Measurements from ENCODE around the gene CMSS1. TPM values are rescaled to one million over a fixed set of nuclear protein-coding genes. Genes with fewer than 3 reads are reported as not detected.

CMSS1 gene
- polyA plus RNA-seq, 1 of the 3 experiments (the other 2 are of a cell fraction): 9.1 TPM

DNA sequence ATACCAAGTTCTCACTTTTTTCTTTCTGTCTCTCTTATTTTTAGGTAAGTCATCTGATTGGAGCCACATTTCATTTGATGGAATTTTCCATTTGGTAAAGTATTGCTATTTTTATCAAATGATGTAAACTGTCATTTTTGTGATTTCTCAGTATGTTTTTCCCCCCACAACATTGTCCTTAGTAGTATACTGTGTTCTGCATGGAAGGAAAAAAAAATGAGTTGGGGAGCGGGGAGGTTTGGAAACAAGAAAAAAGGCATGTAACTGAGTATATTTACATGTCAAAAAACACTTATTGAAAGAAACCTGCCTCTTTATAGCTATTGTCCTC lies 192.4 kb downstream of the CMSS1 start:
- H3K27ac ChIP-seq (ENCODE audit: low read depth in 2 of 2, low read length in 1 of 2): no peak overlapping the region
- no peak overlapping the region for H3K4me3 ChIP-seq (ENCODE audit: low read depth in 2 of 2, low read length in 1 of 2)
- ChIA-PET CTCF (interaction anchor here (1.0 to 1.5 kb wide), 2 partner anchors 11 to 178 kb away, joined by 3 to 4 read pairs; no protein-coding TSS in a partner anchor), POLR2A (no interaction called here)
- H4K20me1 ChIP-seq (ENCODE audit: insufficient read depth): no peaks in the 10 kb centered on the region
- 100% methylated on average over 1 of the region's 1 CpG for WGBS (ENCODE audit: low lambda C conversion rate)
- H3F3A ChIP-seq (replicated peaks; ENCODE audit: insufficient read depth): peaks cover 8% of the 10 kb centered on the region
- peaks cover 7 to 29% of the 10 kb centered on the region in 2 experiments; a peak in 3 of 4 replicates for H3K4me1 ChIP-seq (ENCODE audit: control insufficient read depth in 1 of 2, insufficient read depth in 2 of 2, low read depth in 1 of 2, low read length in 1 of 2)
- H3K4me2 ChIP-seq: no peak overlapping the region
- TF ChIP-seq YY1 (IDR thresholded peaks at IDR 0.05; ENCODE audit: low read depth) (no peak), SMC3 (IDR thresholded peaks at IDR 0.05; ENCODE audit: low read depth, low read length) (no peak), USF2 (IDR thresholded peaks at IDR 0.05; ENCODE audit: borderline replicate concordance, low read depth, low read length) (no peak), TAF1 (IDR thresholded peaks at IDR 0.05; ENCODE audit: borderline replicate concordance, low read depth, low read length) (no peak), EZH2phosphoT487 (IDR thresholded peaks at IDR 0.05; ENCODE audit: borderline replicate concordance, low read depth) (no peak), JUND (IDR thresholded peaks at IDR 0.05) (no peak)
- TF ChIP-seq, protein P1, sequence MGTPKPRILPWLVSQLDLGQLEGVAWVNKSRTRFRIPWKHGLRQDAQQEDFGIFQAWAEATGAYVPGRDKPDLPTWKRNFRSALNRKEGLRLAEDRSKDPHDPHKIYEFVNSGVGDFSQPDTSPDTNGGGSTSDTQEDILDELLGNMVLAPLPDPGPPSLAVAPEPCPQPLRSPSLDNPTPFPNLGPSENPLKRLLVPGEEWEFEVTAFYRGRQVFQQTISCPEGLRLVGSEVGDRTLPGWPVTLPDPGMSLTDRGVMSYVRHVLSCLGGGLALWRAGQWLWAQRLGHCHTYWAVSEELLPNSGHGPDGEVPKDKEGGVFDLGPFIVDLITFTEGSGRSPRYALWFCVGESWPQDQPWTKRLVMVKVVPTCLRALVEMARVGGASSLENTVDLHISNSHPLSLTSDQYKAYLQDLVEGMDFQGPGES (IDR thresholded peaks at IDR 0.05; ENCODE audit: low read depth, low read length): no peak
- TF ChIP-seq, protein P2, sequence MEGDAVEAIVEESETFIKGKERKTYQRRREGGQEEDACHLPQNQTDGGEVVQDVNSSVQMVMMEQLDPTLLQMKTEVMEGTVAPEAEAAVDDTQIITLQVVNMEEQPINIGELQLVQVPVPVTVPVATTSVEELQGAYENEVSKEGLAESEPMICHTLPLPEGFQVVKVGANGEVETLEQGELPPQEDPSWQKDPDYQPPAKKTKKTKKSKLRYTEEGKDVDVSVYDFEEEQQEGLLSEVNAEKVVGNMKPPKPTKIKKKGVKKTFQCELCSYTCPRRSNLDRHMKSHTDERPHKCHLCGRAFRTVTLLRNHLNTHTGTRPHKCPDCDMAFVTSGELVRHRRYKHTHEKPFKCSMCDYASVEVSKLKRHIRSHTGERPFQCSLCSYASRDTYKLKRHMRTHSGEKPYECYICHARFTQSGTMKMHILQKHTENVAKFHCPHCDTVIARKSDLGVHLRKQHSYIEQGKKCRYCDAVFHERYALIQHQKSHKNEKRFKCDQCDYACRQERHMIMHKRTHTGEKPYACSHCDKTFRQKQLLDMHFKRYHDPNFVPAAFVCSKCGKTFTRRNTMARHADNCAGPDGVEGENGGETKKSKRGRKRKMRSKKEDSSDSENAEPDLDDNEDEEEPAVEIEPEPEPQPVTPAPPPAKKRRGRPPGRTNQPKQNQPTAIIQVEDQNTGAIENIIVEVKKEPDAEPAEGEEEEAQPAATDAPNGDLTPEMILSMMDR (IDR thresholded peaks at IDR 0.05): no peak
- H3K36me3 ChIP-seq (replicated peaks in 1 of 2; ENCODE audit: control insufficient read depth in 1 of 2, insufficient read depth in 2 of 2, low read length in 1 of 2): peaks cover 0 to 2% of the 10 kb centered on the region in 2 experiments
- no peak overlapping the region for H2AFZ ChIP-seq (ENCODE audit: low read depth)
- DNase-seq: no peak
- no peaks in the 10 kb centered on the region for H3K79me2 ChIP-seq (ENCODE audit: insufficient read depth)
- no peak overlapping the region for H3K9ac ChIP-seq
- H3K9me3 ChIP-seq: peaks cover 3% of the 10 kb centered on the region
- H3K27me3 ChIP-seq (ENCODE audit: insufficient read depth): no peaks in the 10 kb centered on the region
- no peaks in the 10 kb centered on the region for H3K9me2 ChIP-seq

- H3K79me2 ChIP-seq (ENCODE audit: insufficient read depth): no peaks in the 10 kb centered on the region
- peaks cover 0 to 4% of the 10 kb centered on the region in 2 experiments; a peak in 1 of 4 replicates for H3K4me1 ChIP-seq (ENCODE audit: control insufficient read depth in 1 of 2, insufficient read depth in 2 of 2, low read depth in 1 of 2, low read length in 1 of 2)
- peaks cover 7% of the 10 kb centered on the region for H3K9me3 ChIP-seq
- H4K20me1 ChIP-seq (ENCODE audit: insufficient read depth): no peaks in the 10 kb centered on the region
- H3K4me2 ChIP-seq: no peak overlapping the region
- ChIA-PET POLR2A (no interaction called here), CTCF (interaction anchor here (1.6 kb wide), 1 partner anchor 12 kb away, joined by 4 read pairs; no protein-coding TSS in a partner anchor)
- no peak for DNase-seq
- H2AFZ ChIP-seq (ENCODE audit: low read depth): no peak overlapping the region
- H3K27me3 ChIP-seq (ENCODE audit: insufficient read depth): no peaks in the 10 kb centered on the region
- peaks cover 19% of the 10 kb centered on the region for H3F3A ChIP-seq (replicated peaks; ENCODE audit: insufficient read depth)
- H3K9ac ChIP-seq: no peak overlapping the region
- H3K4me3 ChIP-seq (ENCODE audit: low read depth in 2 of 2, low read length in 1 of 2): no peak overlapping the region
- no peaks in the 10 kb centered on the region for H3K9me2 ChIP-seq
- H3K36me3 ChIP-seq (replicated peaks in 1 of 2; ENCODE audit: control insufficient read depth in 1 of 2, insufficient read depth in 2 of 2, low read length in 1 of 2): peaks cover 0 to 5% of the 10 kb centered on the region in 2 experiments
- no peak overlapping the region for H3K27ac ChIP-seq (ENCODE audit: low read depth in 2 of 2, low read length in 1 of 2)
- TF ChIP-seq MAX (IDR thresholded peaks at IDR 0.05; ENCODE audit: low read depth) (no peak), NRF1 (IDR thresholded peaks at IDR 0.05; ENCODE audit: low read depth, low read length) (no peak), SIN3A (IDR thresholded peaks at IDR 0.05; ENCODE audit: borderline replicate concordance, low read depth, low read length) (no peak), JUND (IDR thresholded peaks at IDR 0.05) (no peak), USF1 (IDR thresholded peaks at IDR 0.05; ENCODE audit: borderline replicate concordance, low read depth) (no peak), NFIC (IDR thresholded peaks at IDR 0.05; ENCODE audit: borderline replicate concordance) (no peak), USF2 (IDR thresholded peaks at IDR 0.05; ENCODE audit: borderline replicate concordance, low read depth, low read length) (no peak), GABPA (IDR thresholded peaks at IDR 0.05; ENCODE audit: low read depth) (no peak), MXI1 (IDR thresholded peaks at IDR 0.05; ENCODE audit: low read depth, low read length) (no peak), TEAD4 (IDR thresholded peaks at IDR 0.05; ENCODE audit: borderline replicate concordance, insufficient read depth) (no peak), SMC3 (IDR thresholded peaks at IDR 0.05; ENCODE audit: low read depth, low read length) (no peak), RFX5 (IDR thresholded peaks at IDR 0.05; ENCODE audit: low read length) (no peak)
- TF ChIP-seq, protein P1 (IDR thresholded peaks at IDR 0.05; ENCODE audit: low read depth, low read length): no peak
Measured at GRCh38 chr3:100018806-100019205, 201.1 kb downstream of the CMSS1 start.

All from SK-N-SH (cell line).